GM12874 (cell line): ENCODE results near the gene AK1.
A peak's percentile ranks its signal among the peaks of the same experiment; 100 is the strongest.

ENCODE experiments used
- TF ChIP-seq, protein P1 (sequence below): IDR thresholded peaks from 2 replicates; pipeline ENCODE4 v1.5.1; 2011; ENCODE audit warnings: low read depth, mild to moderate bottlenecking, control low read depth, low read length, moderate library complexity; ENCODE audit not compliant: insufficient read depth

Gene AK1

DNA sequence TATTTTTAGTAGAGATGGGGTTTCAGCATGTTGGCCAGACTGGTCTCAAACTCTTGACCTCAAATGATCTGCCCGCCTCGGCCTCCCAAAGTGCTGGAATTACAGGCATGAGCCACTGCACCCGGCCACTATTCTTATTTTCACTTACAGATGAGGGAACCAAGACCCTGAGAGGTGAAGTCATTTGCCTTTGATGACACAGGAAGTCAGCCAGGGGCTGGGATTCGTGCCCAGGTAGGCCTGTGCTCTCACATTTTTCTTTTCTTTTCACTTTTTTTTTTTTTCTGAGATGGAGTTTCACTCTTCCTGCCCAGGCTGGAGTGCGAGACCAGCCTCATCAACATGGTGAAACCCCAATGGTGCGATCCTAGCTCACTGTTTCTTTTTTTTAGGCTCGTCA is 45.2 kb downstream of the AK1 start:
- TF ChIP-seq, protein P1, sequence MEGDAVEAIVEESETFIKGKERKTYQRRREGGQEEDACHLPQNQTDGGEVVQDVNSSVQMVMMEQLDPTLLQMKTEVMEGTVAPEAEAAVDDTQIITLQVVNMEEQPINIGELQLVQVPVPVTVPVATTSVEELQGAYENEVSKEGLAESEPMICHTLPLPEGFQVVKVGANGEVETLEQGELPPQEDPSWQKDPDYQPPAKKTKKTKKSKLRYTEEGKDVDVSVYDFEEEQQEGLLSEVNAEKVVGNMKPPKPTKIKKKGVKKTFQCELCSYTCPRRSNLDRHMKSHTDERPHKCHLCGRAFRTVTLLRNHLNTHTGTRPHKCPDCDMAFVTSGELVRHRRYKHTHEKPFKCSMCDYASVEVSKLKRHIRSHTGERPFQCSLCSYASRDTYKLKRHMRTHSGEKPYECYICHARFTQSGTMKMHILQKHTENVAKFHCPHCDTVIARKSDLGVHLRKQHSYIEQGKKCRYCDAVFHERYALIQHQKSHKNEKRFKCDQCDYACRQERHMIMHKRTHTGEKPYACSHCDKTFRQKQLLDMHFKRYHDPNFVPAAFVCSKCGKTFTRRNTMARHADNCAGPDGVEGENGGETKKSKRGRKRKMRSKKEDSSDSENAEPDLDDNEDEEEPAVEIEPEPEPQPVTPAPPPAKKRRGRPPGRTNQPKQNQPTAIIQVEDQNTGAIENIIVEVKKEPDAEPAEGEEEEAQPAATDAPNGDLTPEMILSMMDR, result no peak

DNA sequence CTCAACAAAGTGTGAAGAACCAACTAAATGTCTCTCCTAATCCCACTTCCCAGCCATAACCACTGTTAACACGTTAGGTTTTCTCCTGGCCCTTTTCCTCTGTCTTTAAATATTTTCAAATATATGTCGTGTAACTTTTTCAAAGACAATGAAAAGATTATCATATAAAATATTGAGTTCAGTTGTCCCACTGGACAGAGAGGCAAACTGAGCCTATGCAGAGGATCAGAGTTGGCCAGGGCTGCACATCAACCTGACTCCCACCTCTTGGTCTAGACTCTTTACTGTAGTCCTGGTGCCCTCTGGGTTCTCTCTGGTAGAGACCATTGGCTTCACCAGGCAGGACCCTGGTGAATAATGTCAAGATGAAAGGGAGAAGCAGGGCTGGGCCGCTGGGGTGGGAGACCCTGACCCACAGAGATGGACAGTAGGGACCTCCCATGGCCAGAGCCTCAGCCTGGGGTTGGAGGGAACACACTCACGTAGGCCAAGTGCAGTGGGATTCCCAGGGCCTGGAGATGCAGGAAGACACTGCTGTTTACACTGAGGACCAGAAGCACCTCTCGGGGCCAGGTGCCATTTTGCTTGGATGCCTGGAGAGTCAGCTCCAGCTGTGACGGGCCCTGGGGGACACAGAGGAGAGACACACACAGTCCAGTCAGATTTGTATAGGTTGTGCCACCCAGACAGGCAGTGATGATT is 48.1 kb downstream of the AK1 start:
- TF ChIP-seq, protein P1, result no peak

DNA sequence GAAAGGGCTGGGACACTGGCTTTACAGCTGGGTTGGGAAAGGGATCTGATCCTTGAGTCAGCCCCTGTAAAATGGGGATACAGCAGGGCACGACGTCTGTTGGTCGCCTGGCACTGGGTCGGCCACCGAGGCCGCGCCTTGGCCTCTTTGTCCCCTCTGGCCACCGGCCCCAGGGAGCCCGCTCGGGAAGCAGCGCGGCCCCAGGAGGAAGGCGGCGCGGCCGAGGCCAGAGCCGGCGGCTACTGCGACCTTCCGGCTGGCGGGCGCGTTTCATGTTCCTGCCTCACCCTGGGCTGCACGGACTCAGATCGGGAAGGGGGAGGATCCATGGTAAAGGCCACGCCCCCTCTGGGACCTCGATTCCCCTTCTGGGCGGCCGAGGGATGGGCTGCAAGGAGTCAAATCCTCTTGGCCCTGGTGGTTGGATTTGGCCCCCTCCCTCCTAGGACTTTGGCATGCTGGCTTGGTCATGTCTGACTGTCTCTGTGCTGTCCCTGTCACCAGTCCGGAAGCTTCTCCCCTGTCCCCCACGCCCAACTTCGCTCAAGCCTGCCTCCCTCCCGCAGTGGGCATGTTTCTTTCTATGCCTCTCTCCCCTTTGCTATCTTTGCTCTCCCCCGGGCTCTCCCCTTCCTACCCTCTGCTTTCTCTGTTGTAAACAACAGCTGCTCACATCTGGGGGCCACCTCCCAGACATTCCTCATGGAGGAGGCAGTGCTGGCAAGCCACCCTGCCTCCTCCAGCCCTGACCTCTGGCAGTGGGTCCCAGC is 49.0 kb downstream of the AK1 start:
- TF ChIP-seq, protein P1, result no peak

DNA sequence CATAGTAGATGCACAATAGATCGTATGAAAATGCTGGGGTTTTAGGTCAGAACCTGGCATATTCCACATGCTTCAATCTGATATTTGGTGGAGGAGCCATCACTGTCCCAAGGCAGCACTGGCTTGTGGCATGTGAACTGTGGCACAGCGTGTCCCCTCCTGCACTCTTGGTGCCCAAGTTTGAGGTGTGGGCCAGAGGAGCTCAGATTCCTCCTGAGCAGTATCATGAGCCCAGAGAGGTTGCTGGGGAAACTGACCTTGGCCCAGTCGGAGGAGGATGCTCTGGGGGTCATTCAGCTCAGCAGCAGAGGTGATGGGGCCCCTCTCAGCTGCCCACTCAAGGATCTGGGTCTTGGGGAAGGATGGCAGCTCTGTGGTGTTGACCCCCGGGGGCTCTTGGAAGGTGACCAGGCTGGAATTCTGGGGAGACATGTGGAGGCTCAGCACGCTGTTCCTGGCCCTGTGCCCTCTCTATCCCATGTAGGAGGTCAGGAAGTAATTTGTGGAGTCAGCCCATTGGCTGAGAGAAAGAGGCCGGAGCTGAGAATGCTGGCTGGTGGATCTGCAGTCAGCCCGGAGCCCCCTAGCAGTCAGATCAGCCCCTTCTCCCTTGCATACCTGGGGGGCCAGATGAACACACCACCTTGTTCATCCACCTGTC is 51.1 kb downstream of the AK1 start:
- TF ChIP-seq, protein P1, result no peak

DNA sequence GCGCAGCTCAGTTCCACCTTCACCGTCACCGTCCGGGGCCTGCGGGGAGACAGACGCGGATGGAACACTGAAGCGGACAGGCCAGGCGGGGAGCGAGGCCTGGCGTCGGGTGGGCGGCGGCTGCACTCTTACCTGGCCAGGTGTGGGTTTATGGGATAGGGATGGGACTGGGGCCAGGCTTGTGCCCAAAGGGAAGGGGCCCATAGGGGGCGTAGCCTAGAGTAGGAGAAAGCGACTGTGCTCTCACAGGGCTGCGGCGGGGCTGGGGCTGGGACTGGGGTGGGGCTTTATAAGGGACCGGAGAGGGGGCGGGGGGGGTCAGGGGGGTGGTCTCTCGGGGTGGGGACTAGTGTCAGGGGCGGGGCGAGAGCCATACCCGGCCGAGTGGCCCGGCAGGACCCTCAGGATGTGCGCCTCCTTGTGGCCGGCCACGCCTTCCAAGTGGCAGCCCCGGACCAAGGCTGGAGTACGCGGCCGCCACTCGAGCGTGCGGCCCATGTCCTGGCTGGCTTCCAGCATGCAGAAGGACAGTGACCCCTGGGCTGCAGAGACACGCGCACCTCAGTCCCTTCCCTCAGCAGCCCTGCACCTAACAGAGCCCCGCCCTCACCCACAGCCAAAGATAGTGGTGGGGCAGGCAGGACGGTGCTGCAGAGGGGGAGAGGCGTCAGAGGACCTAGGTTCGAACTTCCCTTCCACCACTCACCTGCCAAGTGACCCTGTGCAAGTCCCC is 52.0 kb downstream of the AK1 start:
- TF ChIP-seq, protein P1, result peak; percentile 25; the same call in 1 of the 2 replicates

DNA sequence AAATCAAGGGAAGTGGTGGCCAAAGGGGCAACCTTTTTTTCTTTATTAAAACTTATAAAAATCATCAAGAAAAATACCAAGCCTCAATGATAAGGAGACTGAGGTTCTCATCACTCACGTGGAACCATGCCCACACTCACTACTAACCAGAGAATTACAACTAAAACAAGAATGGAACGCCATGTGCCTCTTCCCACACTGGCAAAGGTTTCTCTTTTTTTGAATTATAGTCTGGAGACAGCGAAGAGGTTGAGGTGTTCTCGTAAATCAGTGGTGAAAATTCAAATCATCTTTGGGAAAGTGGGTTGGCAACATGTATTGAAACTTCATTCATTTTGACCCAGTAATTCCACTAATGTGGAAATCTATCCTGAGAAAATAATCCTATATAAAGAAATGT is 55.4 kb downstream of the AK1 start:
- TF ChIP-seq, protein P1, result no peak

DNA sequence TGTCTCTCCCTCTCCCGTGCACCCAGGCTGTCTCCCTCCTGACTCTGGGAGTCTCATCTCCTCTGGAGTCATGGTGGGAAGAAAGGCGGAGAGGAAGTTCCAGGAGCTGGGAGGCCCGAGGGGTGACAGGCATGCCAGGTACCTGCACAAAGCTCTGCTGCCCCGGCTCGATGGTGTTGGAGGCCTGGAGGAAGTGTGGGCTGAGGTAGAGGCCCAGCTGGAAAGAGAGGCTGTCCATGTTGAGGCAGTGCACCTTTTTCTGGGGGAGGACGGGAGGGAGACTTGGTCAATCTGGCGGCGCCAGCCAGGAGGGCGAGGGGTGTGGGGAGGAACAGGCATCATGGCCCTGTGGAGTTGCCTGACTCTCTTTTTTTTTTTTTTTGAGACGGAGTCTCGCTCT is 58.9 kb downstream of the AK1 start:
- TF ChIP-seq, protein P1, result no peak
